ENCODE results near the gene KLHL29.

Gene KLHL29

GRCh38 chr2:23618794-23619530, 234.0 kb downstream of the KLHL29 start:
- no peak overlapping the region for H3K27ac ChIP-seq
- no peak for TF ChIP-seq CTCF (conservative IDR thresholded peaks at IDR 0.05)

- TF ChIP-seq ZFX (IDR thresholded peaks at IDR 0.05) (no peak), CTCF (conservative IDR thresholded peaks at IDR 0.05) (no peak)
- H3K27ac ChIP-seq: no peak overlapping the region
Observed at GRCh38 chr2:23619941-23620340, 235.0 kb downstream of the KLHL29 start.

GRCh38 chr2:23620841-23621341, 235.9 kb downstream of the KLHL29 start:
- TF ChIP-seq CTCF (conservative IDR thresholded peaks at IDR 0.05) (no peak), ZFX (IDR thresholded peaks at IDR 0.05) (no peak)
- H3K27ac ChIP-seq: no peak overlapping the region

GRCh38 chr2:23621616-23622015, 236.6 kb downstream of the KLHL29 start:
- no peak overlapping the region for H3K27ac ChIP-seq
- no peak for TF ChIP-seq CTCF (conservative IDR thresholded peaks at IDR 0.05)
- no peak for TF ChIP-seq ZFX (IDR thresholded peaks at IDR 0.05)

- no peak overlapping the region for H3K27ac ChIP-seq
- TF ChIP-seq CTCF (conservative IDR thresholded peaks at IDR 0.05) (no peak), ZFX (IDR thresholded peaks at IDR 0.05) (no peak)
Observed at GRCh38 chr2:23622466-23622865, 237.5 kb downstream of the KLHL29 start.

GRCh38 chr2:23622966-23623675, 238.1 kb downstream of the KLHL29 start:
- no peak overlapping the region for H3K27ac ChIP-seq
- TF ChIP-seq ZFX (IDR thresholded peaks at IDR 0.05) (no peak), CTCF (conservative IDR thresholded peaks at IDR 0.05) (no peak)

GRCh38 chr2:23624378-23624777, 239.4 kb downstream of the KLHL29 start:
- no peak overlapping the region for H3K27ac ChIP-seq
- TF ChIP-seq CTCF (conservative IDR thresholded peaks at IDR 0.05) (no peak; the same call in 1 of the 2 replicates), ZFX (IDR thresholded peaks at IDR 0.05) (no peak)
